A172 (cell line): ENCODE measurements around the gene ZBTB44. TPM values are rescaled to one million over a fixed set of nuclear protein-coding genes. Genes with fewer than 3 reads are reported as not detected.

Experiments used
- DNase-seq: peaks from one replicate; pipeline ENCODE4 v3.0.0-alpha.2; 2015; ENCODE audit warnings: low spot score
- total RNA-seq: library from RNA; depleted of rRNA; stranded (reverse); fragments of >200 nt; shearing (Covaris generic); gene quantifications from 2 replicates; pipeline ENCODE4 v1.2.3, GENCODE V29; 2014; rRNA removed

Gene ZBTB44
- total RNA-seq, 1 experiment from 2014 or later = 14.5 TPM

- no peak for DNase-seq
Measured at GRCh38 chr11:130178441-130179339, 136.0 kb downstream of the ZBTB44 start.

GRCh38 chr11:130177782-130178181 is 136.9 kb downstream of the ZBTB44 start:
- DNase-seq = no peak

Other genes starting within 250 kb of the ZBTB44 start
- gene APLP2, start 245.0 kb downstream of the ZBTB44 start, total RNA-seq = 103 and 104 TPM in 2 replicates
- 0.10 TPM in 1 of 2 replicates, not detected in the other for gene ST14, start 155.1 kb downstream of the ZBTB44 start, total RNA-seq
- not detected in 2 replicates for gene ADAMTS8, start 113.7 kb upstream of the ZBTB44 start, total RNA-seq
- 0.67 and 1.0 TPM in 2 replicates for gene ADAMTS15, start 133.7 kb upstream of the ZBTB44 start, total RNA-seq